GM10847 (cell line): ENCODE results near the gene ALDH3A2.

Experiments used
- POLR2A ChIP-seq: IDR thresholded peaks from 2 replicates; pipeline ENCODE4 v1.6.1; 2011; ENCODE audit not compliant: insufficient read length; ENCODE audit errors: extremely low read depth

Gene ALDH3A2

DNA sequence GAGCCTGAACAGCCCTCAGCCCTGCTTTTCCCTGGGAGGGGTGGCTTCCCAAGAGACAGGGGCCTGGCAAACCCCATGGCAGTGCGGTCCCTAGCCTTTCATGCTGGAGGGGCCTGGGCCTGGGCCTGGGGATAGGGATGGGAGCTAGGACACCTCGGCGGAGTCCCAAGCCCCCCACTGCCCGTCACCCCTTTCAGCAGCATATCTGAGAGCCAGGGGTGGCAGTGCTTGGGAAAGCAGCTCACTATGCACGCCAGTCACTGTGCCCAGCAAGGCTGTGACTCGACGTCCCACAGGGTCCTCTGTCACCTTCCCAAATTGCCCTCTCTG lies 68.4 kb downstream of the ALDH3A2 start:
- no peak for TF ChIP-seq POLR2A

DNA sequence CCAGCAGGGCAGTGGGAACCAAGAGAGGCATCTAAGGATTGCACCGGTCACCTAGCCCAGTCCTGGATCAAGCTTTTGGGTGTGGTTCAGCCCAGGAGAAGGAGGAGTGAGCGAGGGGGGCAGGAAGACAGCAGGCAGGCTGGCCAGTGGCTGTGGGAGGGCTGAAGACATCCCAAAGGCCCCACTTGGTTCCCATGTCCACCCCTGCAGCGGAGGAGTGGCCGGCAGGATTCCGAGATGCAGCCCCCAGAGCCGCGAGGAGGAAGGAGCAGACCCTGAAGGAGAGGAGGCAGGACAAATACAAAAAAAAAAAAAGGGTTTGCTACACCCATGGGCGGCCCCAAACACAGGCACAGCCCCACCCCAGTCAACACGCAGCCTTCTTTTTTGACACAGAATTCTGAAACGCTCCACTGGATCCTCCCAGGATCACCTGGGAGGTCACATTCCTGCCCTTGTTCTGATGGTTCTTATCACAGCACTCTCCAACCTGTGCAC lies 68.9 kb downstream of the ALDH3A2 start:
- TF ChIP-seq POLR2A: no peak

DNA sequence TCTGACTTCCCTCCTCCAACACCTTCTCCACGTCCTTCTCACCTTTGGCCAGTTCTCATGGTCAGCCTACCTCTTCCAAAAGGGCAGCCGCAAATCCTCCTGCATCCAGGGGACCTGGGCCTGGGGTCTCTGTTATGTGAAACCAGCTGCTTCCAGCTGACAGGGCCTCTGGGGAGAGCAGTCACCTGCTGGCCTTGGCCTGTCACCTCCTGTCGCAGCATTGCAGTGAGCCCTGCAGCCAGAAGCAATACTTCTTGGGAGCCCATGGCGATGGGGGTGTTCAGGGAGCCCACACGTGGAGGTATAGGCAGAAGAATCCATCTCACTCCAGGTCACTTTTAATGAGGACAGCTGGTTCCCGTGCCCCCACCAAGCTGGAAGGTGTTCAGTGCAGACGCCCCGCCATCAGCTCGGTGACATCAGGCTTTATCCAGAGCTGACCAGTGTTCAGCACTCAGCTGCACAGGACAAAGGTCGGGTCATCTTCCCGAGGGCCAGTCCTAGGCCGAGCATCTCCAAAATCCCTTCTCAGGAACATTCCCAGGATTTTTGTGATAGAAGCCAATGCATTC lies 69.6 kb downstream of the ALDH3A2 start:
- no peak for TF ChIP-seq POLR2A

DNA sequence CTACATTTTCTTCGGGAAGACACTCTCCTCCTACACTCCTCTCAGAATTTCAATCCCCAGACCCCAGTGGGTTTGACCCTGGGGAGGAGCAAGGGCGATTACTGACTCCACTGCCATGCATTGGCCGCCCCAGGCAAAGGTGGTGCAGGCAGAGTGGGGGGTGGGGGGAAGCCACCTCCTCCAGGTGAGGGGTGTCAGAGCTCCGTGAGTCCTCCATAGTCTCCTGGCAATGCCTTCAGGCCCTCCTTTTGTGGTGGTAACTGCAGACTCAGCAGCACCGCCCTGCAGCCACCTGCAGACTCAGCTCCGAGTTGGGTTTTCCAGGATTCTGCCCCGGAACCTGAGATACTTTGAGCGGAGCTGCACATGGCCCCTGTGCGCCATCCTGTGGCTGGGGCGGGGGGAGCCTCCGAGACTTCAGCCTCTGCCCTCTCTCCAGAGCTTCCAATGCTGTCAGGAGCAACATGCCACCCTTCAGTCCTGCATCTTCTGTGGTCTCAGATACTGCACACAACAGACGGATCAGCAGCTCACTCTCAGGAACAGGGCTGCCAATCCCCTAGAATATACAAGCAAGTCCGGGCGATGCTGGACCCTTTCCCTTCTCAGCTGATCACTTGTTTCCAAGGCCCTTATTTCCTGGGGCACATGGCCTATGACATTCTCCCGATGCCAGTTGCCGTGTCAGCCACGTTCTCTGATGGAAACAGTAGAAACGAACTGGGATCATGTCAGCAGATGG lies 70.2 kb downstream of the ALDH3A2 start:
- TF ChIP-seq POLR2A: no peak

DNA sequence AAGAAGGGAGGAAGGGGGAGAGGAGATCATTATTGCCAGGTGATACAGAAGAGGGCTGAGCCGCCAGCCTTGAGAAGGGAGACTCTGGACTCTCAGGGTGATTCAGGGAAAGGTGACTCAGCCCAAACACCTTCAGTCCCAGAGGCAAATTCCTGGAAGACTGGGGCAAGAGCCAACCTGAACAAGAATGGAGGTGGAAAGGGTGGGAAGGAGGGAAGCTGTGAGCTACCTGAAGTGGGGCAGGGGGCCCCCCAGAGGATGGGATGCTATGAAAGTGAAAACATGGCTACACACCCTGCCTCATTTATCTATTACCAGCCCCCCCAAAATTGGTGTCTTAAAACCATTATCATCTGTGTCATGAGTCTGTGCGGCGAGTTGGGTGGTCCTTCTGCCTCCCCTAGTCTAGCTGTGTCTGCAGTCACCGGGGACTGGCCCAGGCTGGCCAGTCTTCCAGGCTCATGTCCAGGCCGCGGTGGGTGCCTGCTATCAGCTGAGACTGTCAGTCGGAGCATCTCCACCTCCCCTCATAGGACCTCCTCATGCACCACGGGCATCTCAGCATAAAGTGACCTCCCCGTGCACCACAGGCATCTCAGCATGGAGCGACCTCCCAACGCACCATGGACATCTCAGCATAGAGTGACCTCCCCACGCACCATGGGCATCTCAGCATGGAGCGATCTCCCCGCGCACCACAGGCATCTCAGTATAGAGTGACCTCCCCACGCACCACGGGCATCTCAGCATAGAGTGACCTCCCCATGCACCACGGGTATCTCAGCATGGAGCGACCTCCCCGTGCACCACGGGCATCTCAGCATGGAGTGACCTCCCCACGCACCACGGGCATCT lies 71.0 kb downstream of the ALDH3A2 start:
- TF ChIP-seq POLR2A: no peak

DNA sequence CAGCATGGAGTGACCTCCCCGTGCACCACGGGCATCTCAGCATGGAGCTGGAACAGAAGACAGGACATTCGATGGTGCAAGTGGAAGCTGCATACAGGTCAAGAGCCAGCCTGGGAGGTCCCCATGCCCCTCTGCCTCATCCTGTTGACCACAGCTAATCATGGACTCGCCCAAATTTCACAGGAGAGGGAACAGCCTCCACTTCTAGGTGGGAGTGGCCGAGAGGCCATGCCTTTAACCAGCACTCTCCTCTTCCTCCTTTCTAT lies 71.6 kb downstream of the ALDH3A2 start:
- no peak for TF ChIP-seq POLR2A

DNA sequence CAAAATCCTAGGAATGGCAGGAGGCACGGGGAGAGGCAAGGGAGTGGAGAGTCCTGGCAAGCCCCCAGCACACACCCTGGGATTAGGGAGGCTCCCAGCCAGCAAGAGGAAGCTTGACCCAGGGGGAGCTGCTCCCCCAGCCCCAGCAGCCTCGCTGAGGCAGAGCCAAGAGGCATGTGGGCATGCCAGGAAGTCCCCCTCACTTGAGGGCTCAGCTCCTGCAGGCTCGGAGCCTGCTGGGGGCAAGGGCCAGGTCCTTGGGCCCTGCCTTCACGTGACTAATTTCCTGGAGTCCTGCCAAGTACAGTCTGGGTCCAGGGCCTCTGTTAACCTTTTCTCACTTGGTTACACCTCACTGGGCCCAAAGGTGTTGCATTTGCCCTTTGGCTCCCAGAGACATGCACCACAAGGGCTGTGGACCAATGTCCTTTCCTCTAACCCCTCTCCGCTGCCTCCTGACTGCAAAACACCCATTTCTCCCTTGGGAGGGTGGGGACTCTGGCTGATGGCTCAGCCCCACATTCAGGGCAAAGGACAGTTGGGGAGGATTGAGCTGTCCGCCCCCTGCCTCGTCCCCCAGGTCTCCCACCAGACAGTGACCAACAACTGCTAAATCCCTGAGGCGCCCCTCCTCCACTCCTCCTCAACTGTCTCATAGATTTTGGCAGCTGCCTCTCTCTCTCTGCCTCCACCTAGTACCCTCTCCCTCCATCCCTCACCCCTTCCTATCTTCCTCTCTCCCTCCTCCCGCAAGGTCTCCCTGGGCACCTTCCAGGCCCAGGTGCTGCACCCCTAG lies 72.3 kb downstream of the ALDH3A2 start:
- TF ChIP-seq POLR2A: no peak

DNA sequence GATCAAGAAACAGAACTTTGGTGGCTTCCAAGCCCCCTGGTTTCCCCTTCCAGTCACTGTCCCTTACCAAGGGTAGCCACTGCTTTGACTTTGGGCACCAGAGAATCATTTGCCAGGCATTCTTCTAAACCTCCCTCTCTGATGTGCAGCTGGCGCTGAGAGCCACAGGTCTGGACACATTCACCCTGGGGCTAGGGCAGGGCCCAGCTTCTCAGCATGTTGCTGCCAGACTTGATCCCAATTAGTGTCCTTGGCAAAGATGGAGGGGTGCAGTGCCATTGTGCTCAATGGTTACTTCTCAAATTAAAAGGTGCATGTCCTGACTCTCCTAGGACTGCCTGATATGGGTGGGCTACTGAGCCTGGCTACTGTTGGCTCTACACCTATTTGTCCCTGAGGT lies 75.4 kb downstream of the ALDH3A2 start:
- TF ChIP-seq POLR2A: no peak

DNA sequence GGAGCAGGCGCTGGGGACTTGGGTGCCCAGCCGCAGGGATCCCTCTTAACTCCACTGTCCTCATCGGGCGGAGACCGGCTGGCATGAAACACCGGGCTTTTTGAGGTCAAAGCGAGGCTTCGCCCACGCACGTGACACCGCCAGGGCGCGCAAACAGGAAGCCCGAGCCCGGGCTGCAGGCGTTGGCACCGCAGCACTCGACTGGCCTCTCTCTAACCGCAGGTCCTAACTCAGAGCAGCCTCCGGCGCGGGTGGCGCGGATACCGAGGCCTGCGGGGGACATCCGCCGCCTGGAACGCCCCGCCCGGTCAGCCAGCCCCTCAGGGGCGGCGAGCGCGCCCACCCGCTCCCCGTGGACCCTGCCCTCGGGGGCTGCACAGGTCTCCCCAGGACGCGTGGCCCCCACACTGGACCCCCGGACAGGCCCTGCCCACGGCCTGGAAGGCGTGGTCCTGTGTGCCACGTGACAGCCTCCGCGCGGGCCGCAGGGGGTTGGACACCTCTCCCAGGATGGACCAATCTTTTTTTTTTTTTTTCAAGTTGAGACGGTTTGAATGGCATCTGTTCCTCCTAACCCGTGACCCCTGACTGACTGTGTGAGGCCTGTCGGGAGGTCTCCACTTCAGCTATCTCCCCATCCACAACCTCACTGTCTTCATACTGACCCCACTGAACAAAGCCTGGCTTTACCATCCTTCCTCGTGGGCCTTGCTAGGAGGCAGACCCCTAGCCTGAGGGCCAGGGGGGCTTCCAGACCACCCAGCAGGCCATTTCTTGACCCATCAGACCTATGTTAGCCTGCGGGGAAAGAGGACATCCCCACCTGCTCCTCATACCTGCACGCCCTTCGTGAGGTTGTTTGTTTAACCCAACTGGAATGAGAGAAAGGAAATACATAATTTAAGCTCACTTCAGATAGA lies 76.2 kb downstream of the ALDH3A2 start:
- TF ChIP-seq POLR2A: no peak

DNA sequence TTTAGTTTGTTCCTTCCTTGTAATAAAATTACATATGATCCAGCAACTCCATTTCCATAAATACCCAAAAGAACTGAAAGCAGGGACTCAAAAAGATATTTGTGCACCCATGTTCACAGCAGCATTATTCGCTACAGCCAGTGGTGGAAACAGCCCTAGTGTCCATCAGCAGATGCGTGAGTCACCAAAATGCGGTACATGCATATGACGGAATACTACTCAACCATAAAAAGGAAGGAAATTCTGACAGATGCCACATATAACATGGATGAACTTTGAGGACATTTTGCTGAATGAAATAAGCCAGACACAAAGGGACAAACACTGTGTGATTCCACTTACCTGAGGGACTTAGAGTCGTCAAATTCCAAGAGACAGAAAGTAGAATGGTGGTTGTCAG lies 76.9 kb downstream of the ALDH3A2 start:
- no peak for TF ChIP-seq POLR2A

DNA sequence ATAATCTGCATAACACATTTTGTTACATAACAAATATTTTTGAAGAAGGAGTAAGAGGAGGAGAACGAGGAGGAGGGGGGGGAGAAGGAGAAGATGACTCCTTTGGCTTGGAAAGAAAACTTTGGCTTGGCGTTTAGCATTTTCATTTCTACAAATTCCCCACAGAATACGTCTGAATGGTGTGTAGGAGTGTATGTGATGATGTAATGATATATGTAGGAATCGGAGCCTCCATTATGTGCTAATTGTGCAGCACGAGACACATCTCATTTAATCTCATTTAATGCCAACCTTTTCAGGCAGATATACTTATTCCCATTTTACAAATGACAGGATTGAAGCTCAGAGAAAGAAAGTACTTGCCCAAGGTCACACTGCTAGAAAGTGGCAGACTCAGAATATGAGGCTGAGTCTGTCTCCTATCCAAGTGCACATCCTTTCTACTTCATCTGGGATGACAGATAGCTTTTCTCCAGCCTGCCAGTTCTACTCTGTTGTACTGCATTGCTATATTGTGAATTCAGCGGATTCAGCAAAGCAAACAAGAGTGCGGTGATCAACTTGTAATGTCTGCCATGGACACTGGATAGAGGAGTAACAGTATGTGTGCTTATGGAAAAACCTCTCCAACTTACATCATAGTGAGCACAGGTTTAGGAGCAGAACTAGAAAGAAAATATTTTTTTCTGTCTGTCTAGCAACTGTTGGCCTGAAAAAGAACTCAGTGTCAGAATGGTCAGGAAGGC lies 78.3 kb downstream of the ALDH3A2 start:
- TF ChIP-seq POLR2A: no peak
